Fibroblast of lung (primary cell): ENCODE results near the gene ADAMTS14. TPM values are rescaled to one million over a fixed set of nuclear protein-coding genes. Genes with fewer than 3 reads are reported as not detected.

ENCODE experiments used
- DNase-seq, 2 donors: peaks; one replicate each; pipeline versions ENCODE4 v3.0.0 to v3.0.0-alpha.2; 2010; ENCODE audit warnings: low read depth in 2 of 2
- H2AFZ ChIP-seq: 2 replicates; pipeline ENCODE4 v1.5.1; 2012; ENCODE audit warnings: low read length, control low read depth, inconsistent platforms
- H3K27ac ChIP-seq: 2 replicates; pipeline ENCODE4 v1.5.1; 2011; ENCODE audit warnings: low read length, control low read depth; ENCODE audit not compliant: insufficient read depth
- H3K27me3 ChIP-seq: 2 replicates; pipeline ENCODE4 v1.5.1; 2011; ENCODE audit warnings: mild to moderate bottlenecking, low read length; ENCODE audit not compliant: control insufficient read depth, insufficient read depth
- H3K36me3 ChIP-seq: 2 replicates; pipeline ENCODE4 v1.5.1; 2011; ENCODE audit warnings: low read length; ENCODE audit not compliant: control insufficient read depth, insufficient read depth
- H3K4me1 ChIP-seq: 2 replicates; pipeline ENCODE4 v1.5.1; 2011; ENCODE audit warnings: low read length; ENCODE audit not compliant: control insufficient read depth, insufficient read depth; ENCODE audit errors: extremely low read depth
- H3K4me2 ChIP-seq: 2 replicates; pipeline ENCODE4 v1.5.1; 2011; ENCODE audit warnings: low read length, control low read depth; ENCODE audit not compliant: insufficient read depth; ENCODE audit errors: extremely low read depth
- H3K4me3 ChIP-seq, 4 experiments: fragments of 200-600 bp in 1 of 4; sonication (generic) in 1 of 4; replicated peaks in 1 of 4; 2 replicates each; pipeline ENCODE4 v1.5.1; 2011 to 2016; ENCODE audit warnings: low read length in 4 of 4, low read depth in 3 of 4, mild to moderate bottlenecking in 3 of 4, control low read depth in 2 of 4, inconsistent platforms in 1 of 4, mixed read lengths in 1 of 4; ENCODE audit not compliant: insufficient read depth in 1 of 4; ENCODE audit errors: control extremely low read depth in 1 of 4
- H3K79me2 ChIP-seq: 2 replicates; pipeline ENCODE4 v1.5.1; 2012; ENCODE audit warnings: mild to moderate bottlenecking, low read length, inconsistent platforms; ENCODE audit not compliant: control insufficient read depth, insufficient read depth
- H3K9ac ChIP-seq: 2 replicates; pipeline ENCODE4 v1.5.1; 2011; ENCODE audit warnings: mild to moderate bottlenecking, low read length, control low read depth; ENCODE audit not compliant: insufficient read depth
- H3K9me3 ChIP-seq: 2 replicates; pipeline ENCODE4 v1.5.1; 2012; ENCODE audit warnings: low read depth, low read length; ENCODE audit not compliant: control insufficient read depth, insufficient read depth
- H4K20me1 ChIP-seq: 2 replicates; pipeline ENCODE4 v1.5.1; 2011; ENCODE audit warnings: low read length; ENCODE audit not compliant: control insufficient read depth, insufficient read depth; ENCODE audit errors: extremely low read depth
- CTCF ChIP-seq, 2 donors: IDR thresholded peaks in 1 of 2; conservative IDR thresholded peaks in 1 of 2; 1 replicate in 1 of 2; 2 replicates in 1 of 2; pipeline ENCODE4 v1.5.1; 2011 to 2012; ENCODE audit warnings: low read length in 2 of 2, control low read depth in 1 of 2, inconsistent platforms in 1 of 2, low read depth in 1 of 2, mild to moderate bottlenecking in 1 of 2
- EZH2 ChIP-seq: IDR thresholded peaks from 2 replicates; pipeline ENCODE4 v1.5.1; 2012; ENCODE audit warnings: low read length, control low read depth, mild to moderate bottlenecking; ENCODE audit errors: missing control alignments
- polyA plus RNA-seq, 2 donors: library from polyadenylated mRNA; depleted of rRNA in 1 of 2; stranded (reverse) in 1 of 2; unstranded in 1 of 2; fragments of >200 nt; gene quantifications; 2 replicates each; pipeline ENCODE4 v1.2.1, GENCODE V29; 2011 to 2012; ENCODE audit warnings: missing spikeins in 1 of 2
- total RNA-seq: library from RNA; depleted of rRNA; stranded (reverse); fragments of >200 nt; gene quantifications from 2 replicates; pipeline ENCODE4 v1.2.1, GENCODE V29; 2014

Gene ADAMTS14
- total and polyA plus RNA-seq, 2 donors (not counting 1 experiment from before 2014, with no cell fraction given) = 4.1 to 6.2 TPM

GRCh38 chr10:70647086-70647485 lies 25.2 kb upstream of the ADAMTS14 start:
- H3K4me2 ChIP-seq = no peak overlapping the region
- H4K20me1 ChIP-seq = no peaks in the 10 kb centered on the region
- no peak overlapping the region for H3K27ac ChIP-seq
- H3K36me3 ChIP-seq = no peaks in the 10 kb centered on the region
- H3K79me2 ChIP-seq = no peaks in the 10 kb centered on the region
- no peak overlapping the region for H2AFZ ChIP-seq
- no peak for DNase-seq
- no peak overlapping the region for H3K9ac ChIP-seq
- no peak for TF ChIP-seq EZH2
- TF ChIP-seq CTCF (conservative IDR thresholded peaks at IDR 0.05 in 1 of 2, IDR thresholded peaks at IDR 0.05 in 1 of 2; ENCODE audit: low read depth in 1 of 2, low read length in 2 of 2) = no peak
- peaks cover 3% of the 10 kb centered on the region for H3K27me3 ChIP-seq
- H3K4me1 ChIP-seq = peaks cover 2% of the 10 kb centered on the region
- H3K9me3 ChIP-seq = no peaks in the 10 kb centered on the region
- no peak overlapping the region for H3K4me3 ChIP-seq

- H3K79me2 ChIP-seq = no peaks in the 10 kb centered on the region
- no peaks in the 10 kb centered on the region for H4K20me1 ChIP-seq
- H2AFZ ChIP-seq = no peak overlapping the region
- H3K9me3 ChIP-seq = no peaks in the 10 kb centered on the region
- H3K4me2 ChIP-seq = no peak overlapping the region
- DNase-seq = no peak
- no peak overlapping the region for H3K27ac ChIP-seq
- H3K4me1 ChIP-seq = peaks cover 7% of the 10 kb centered on the region
- H3K27me3 ChIP-seq = peaks cover 3% of the 10 kb centered on the region
- H3K36me3 ChIP-seq = no peaks in the 10 kb centered on the region
- H3K9ac ChIP-seq = no peak overlapping the region
- no peak overlapping the region for H3K4me3 ChIP-seq
- TF ChIP-seq CTCF (conservative IDR thresholded peaks at IDR 0.05 in 1 of 2, IDR thresholded peaks at IDR 0.05 in 1 of 2; ENCODE audit: low read depth in 1 of 2, low read length in 2 of 2) (no peak), EZH2 (no peak)
These were observed 23.9 kb upstream of the ADAMTS14 start for GRCh38 chr10:70648427-70648826.

- Histone ChIP-seq H3K27me3 (peaks cover 3% of the 10 kb centered on the region), H3K4me3 (no peak overlapping the region), H3K36me3 (no peaks in the 10 kb centered on the region), H3K9me3 (no peaks in the 10 kb centered on the region), H4K20me1 (no peaks in the 10 kb centered on the region), H3K79me2 (no peaks in the 10 kb centered on the region), H3K4me1 (peaks cover 12% of the 10 kb centered on the region), H3K27ac (no peak overlapping the region), H3K9ac (no peak overlapping the region), H3K4me2 (no peak overlapping the region), H2AFZ (no peak overlapping the region)
- TF ChIP-seq CTCF (conservative IDR thresholded peaks at IDR 0.05 in 1 of 2, IDR thresholded peaks at IDR 0.05 in 1 of 2; ENCODE audit: low read depth in 1 of 2, low read length in 2 of 2) = no peak
- TF ChIP-seq EZH2 = no peak
- DNase-seq = peak; percentile 60 to 84
These were observed 22.8 kb upstream of the ADAMTS14 start for GRCh38 chr10:70649526-70649925.
